GM12878 (cell line): ENCODE results near the gene CAPN15. TPM values are rescaled to one million over a fixed set of nuclear protein-coding genes. Genes with fewer than 3 reads are reported as not detected.

Experiments
- ATAC-seq: fragments of 200-7000 bp; cut with Tn5 transposase; 3 replicates; pipeline ENCODE4 v1.9.1; 2020; ENCODE audit warnings: mild to moderate bottlenecking, moderate library complexity
- BruUV-seq: library from RNA; stranded (reverse); fragments of 400-500 nt; replicated peaks from 2 replicates; lab custom pipeline; 2021; lab: Mats Ljungman, UMichigan
- CTCF ChIA-PET: fragments of 300-600 bp; sonication (Branson Sonifier 250); formaldehyde crosslinking; extraction: SDS; loops from one replicate; lab custom pipeline; 2021; ENCODE audit warnings: inconsistent platforms; lab: Yijun Ruan, JAX
- POLR2A ChIA-PET: fragments of 350-600 bp; formaldehyde crosslinking; extraction: SDS; loops from one replicate; lab custom pipeline; 2021; ENCODE audit warnings: inconsistent platforms; lab: Charles Lee
- RAD21 ChIA-PET: fragments of 300-600 bp; sonication (Branson Sonifier 250); formaldehyde crosslinking; loops from one replicate; lab custom pipeline; 2023; ENCODE audit warnings: antibody characterized with exemption; ENCODE audit not compliant: unreplicated experiment; lab: Charles Lee
- SMC1A ChIA-PET: fragments of 300-600 bp; sonication (Branson Sonifier 250); formaldehyde crosslinking; loops from one replicate; lab custom pipeline; 2023; ENCODE audit not compliant: unreplicated experiment, uncharacterized antibody; lab: Charles Lee
- DNase-seq: peaks from one replicate; pipeline ENCODE4 v3.0.0-alpha.2; 2011; ENCODE audit warnings: low read depth, low spot score
- FAIRE-seq: peaks from 3 replicates; lab custom pipeline; 2011; peaks lifted over from hg19 to GRCh38; lab: Jason Lieb, UNC
- H2AFZ ChIP-seq: 2 replicates; pipeline ENCODE4 v1.6.0; 2011; ENCODE audit warnings: low read depth, low read length, control low read depth; ENCODE audit not compliant: control insufficient read depth
- H3K27ac ChIP-seq: 2 replicates; pipeline ENCODE4 v1.5.1; 2011; ENCODE audit warnings: control low read depth; ENCODE audit not compliant: control insufficient read depth, insufficient read depth
- H3K27me3 ChIP-seq, 2 experiments: replicated peaks in 1 of 2; 2 replicates each; pipeline versions ENCODE4 v1.6.0 to v1.6.1; 2011; ENCODE audit warnings: low read length in 1 of 2; ENCODE audit not compliant: control insufficient read depth in 2 of 2, insufficient read depth in 2 of 2
- H3K36me3 ChIP-seq, 2 experiments: 2 replicates each; pipeline ENCODE4 v1.5.1; 2011; ENCODE audit warnings: low read length in 1 of 2; ENCODE audit not compliant: control insufficient read depth in 2 of 2, insufficient read depth in 2 of 2
- H3K4me1 ChIP-seq: 2 replicates; pipeline ENCODE4 v1.6.1; 2011; ENCODE audit warnings: mild to moderate bottlenecking, low read length, moderate library complexity, mixed read lengths; ENCODE audit not compliant: control insufficient read depth, insufficient read depth
- H3K4me2 ChIP-seq: 2 replicates; pipeline ENCODE4 v1.6.0; 2011; ENCODE audit warnings: control low read depth; ENCODE audit not compliant: control insufficient read depth, insufficient read depth
- H3K4me3 ChIP-seq: fragments of 200-600 bp; sonication (generic); 2 replicates; pipeline ENCODE4 v1.5.1; 2016
- H3K79me2 ChIP-seq: 2 replicates; pipeline ENCODE4 v1.6.0; 2011; ENCODE audit warnings: low read length; ENCODE audit not compliant: control insufficient read depth, insufficient read depth
- H3K9ac ChIP-seq: 2 replicates; pipeline ENCODE4 v1.8.0; 2011; ENCODE audit warnings: low read length, control low read depth, mixed read lengths; ENCODE audit not compliant: control insufficient read depth, insufficient read depth
- H3K9me3 ChIP-seq: replicated peaks from 3 replicates; pipeline ENCODE4 v1.5.1; 2011; ENCODE audit warnings: mild to moderate bottlenecking, low read length; ENCODE audit not compliant: control insufficient read depth, insufficient read depth
- H4K20me1 ChIP-seq: 2 replicates; pipeline ENCODE4 v1.6.0; 2011; ENCODE audit not compliant: control insufficient read depth, insufficient read depth
- BRCA1 ChIP-seq: IDR thresholded peaks from 2 replicates; pipeline ENCODE4 v1.6.1; 2011; ENCODE audit warnings: low read depth, low read length, improper control_type of control experiment
- CBFB ChIP-seq: IDR thresholded peaks from 2 replicates; pipeline ENCODE4 v1.6.1; 2016; ENCODE audit warnings: antibody characterized with exemption, low read depth
- CHD2 ChIP-seq: IDR thresholded peaks from 2 replicates; pipeline ENCODE4 v1.6.1; 2011; ENCODE audit warnings: low read depth, low read length, improper control_type of control experiment, borderline replicate concordance
- CREM ChIP-seq: IDR thresholded peaks from 2 replicates; pipeline ENCODE4 v1.6.1; 2014; ENCODE audit warnings: antibody characterized with exemption, low read depth
- ESRRA ChIP-seq: IDR thresholded peaks from 2 replicates; pipeline ENCODE4 v1.6.1; 2012; ENCODE audit warnings: mild to moderate bottlenecking, low read length, improper control_type of control experiment
- KDM1A ChIP-seq: fragments of 200-600 bp; sonication (generic); IDR thresholded peaks from 2 replicates; pipeline ENCODE4 v1.6.1; 2016; ENCODE audit warnings: borderline replicate concordance
- MTA3 ChIP-seq: IDR thresholded peaks from 2 replicates; pipeline ENCODE4 v1.6.1; 2012; ENCODE audit warnings: low read length, inconsistent platforms, borderline replicate concordance
- MYC ChIP-seq: IDR thresholded peaks from 2 replicates; pipeline ENCODE4 v1.6.1; 2011; ENCODE audit warnings: mild to moderate bottlenecking, low read length, moderate library complexity, inconsistent platforms; ENCODE audit not compliant: insufficient read depth, insufficient replicate concordance, insufficient read length, severe bottlenecking
- POU2F2 ChIP-seq: IDR thresholded peaks from 3 replicates; pipeline ENCODE4 v1.6.1; 2011; ENCODE audit warnings: low read depth, mild to moderate bottlenecking, low read length, borderline replicate concordance
- RELA ChIP-seq: fragments of 450-650 bp; IDR thresholded peaks from 2 replicates; pipeline ENCODE4 v1.8.0; 2014; ENCODE audit warnings: borderline replicate concordance; ENCODE audit not compliant: partially characterized antibody
- RUNX3 ChIP-seq: IDR thresholded peaks from 2 replicates; pipeline ENCODE4 v1.6.1; 2012; ENCODE audit warnings: low read length, inconsistent platforms
- SMAD1 ChIP-seq: fragments of 450-650 bp; IDR thresholded peaks from 2 replicates; pipeline ENCODE4 v1.6.1; 2018; ENCODE audit warnings: mild to moderate bottlenecking, low read depth; ENCODE audit not compliant: partially characterized antibody
- SMC3 ChIP-seq: IDR thresholded peaks from 2 replicates; pipeline ENCODE4 v1.6.1; 2011; ENCODE audit warnings: low read length, improper control_type of control experiment, borderline replicate concordance
- STAT3 ChIP-seq: IDR thresholded peaks from 2 replicates; pipeline ENCODE4 v1.6.1; 2011; ENCODE audit warnings: low read depth, low read length, improper control_type of control experiment
- SUPT20H ChIP-seq: IDR thresholded peaks from 2 replicates; pipeline ENCODE4 v1.6.1; 2011; ENCODE audit warnings: low read depth, mild to moderate bottlenecking, low read length, moderate library complexity, borderline replicate concordance; ENCODE audit not compliant: control insufficient read depth
- TCF12 ChIP-seq: IDR thresholded peaks from 2 replicates; pipeline ENCODE4 v1.6.1; 2011; ENCODE audit warnings: low read depth, mild to moderate bottlenecking, low read length
- ZNF207 ChIP-seq: fragments of 450-650 bp; IDR thresholded peaks from 2 replicates; pipeline ENCODE4 v1.6.1; 2014; ENCODE audit warnings: antibody characterized with exemption, mild to moderate bottlenecking, borderline replicate concordance
- WGBS: methylation state at CpG from one replicate; pipeline ENCODE4 v1.1.6; 2016; ENCODE audit warnings: low lambda C conversion rate; ENCODE audit not compliant: insufficient replicate concordance, insufficient coverage; ENCODE audit errors: missing lambda C conversion rate; 5-methylcytosine and 5-hydroxymethylcytosine counted together
- in situ Hi-C: fragments of 300-500 bp; cut with MboI; formaldehyde crosslinking; loops from 9 replicates; pipeline ENCODE4 v1.14.3; 2018; ENCODE audit warnings: mixed read lengths
- intact Hi-C: fragments of 100-400 bp; cut with micrococcal nuclease; formaldehyde crosslinking; loops from one replicate; pipeline ENCODE4 v1.14.2; 2022; ENCODE audit not compliant: unreplicated experiment
- polyA plus RNA-seq, 11 experiments: library from polyadenylated mRNA; depleted of rRNA in 4 of 11; unstranded in 6 of 11; stranded (reverse) in 5 of 11; fragments of >200 nt; fragmentation: Nextera tagmentation in 4 of 11; fragmentation: Illumina TruSeq in 1 of 11; extraction: Ambion mirVana in 4 of 11; extraction: Trizol in 1 of 11; gene quantifications; 1 replicate in 1 of 11; 2 replicates in 10 of 11; pipeline versions ENCODE4 v1.2.1 to v1.2.3, GENCODE V29; 2011 to 2016; ENCODE audit warnings: inconsistent platforms in 2 of 11, missing spikeins in 2 of 11, low read depth in 1 of 11
- total RNA-seq, 4 experiments: library from RNA; depleted of rRNA in 3 of 4; stranded (reverse); fragments of >200 nt in 3 of 4; fragmentation: Illumina TruSeq in 1 of 4; extraction: Trizol in 1 of 4; gene quantifications; 2 replicates each; pipeline versions ENCODE4 v1.2.1 to v1.2.3, GENCODE V29; 2013 to 2021
- TF ChIP-seq, protein P1 (sequence below): IDR thresholded peaks from 2 replicates; pipeline ENCODE4 v1.6.1; 2012; ENCODE audit warnings: low read length, inconsistent platforms
- TF ChIP-seq, protein P2 (sequence below): IDR thresholded peaks from 2 replicates; pipeline ENCODE4 v1.6.1; 2011; ENCODE audit warnings: borderline replicate concordance, low read depth, mild to moderate bottlenecking, moderate library complexity, mixed read lengths, low read length; ENCODE audit not compliant: insufficient read depth; ENCODE audit errors: extremely low read length
- TF ChIP-seq, protein P3 (sequence below): fragments of 450-650 bp; IDR thresholded peaks from 2 replicates; pipeline ENCODE4 v1.6.1; 2017; ENCODE audit warnings: borderline replicate concordance

CAPN15 gene
- total and polyA plus RNA-seq, 10 of the 15 experiments (the other 5 are each of a cell fraction or from before 2014, with no cell fraction given), result 0.40 to 78.5 (median 8.3) TPM

DNA sequence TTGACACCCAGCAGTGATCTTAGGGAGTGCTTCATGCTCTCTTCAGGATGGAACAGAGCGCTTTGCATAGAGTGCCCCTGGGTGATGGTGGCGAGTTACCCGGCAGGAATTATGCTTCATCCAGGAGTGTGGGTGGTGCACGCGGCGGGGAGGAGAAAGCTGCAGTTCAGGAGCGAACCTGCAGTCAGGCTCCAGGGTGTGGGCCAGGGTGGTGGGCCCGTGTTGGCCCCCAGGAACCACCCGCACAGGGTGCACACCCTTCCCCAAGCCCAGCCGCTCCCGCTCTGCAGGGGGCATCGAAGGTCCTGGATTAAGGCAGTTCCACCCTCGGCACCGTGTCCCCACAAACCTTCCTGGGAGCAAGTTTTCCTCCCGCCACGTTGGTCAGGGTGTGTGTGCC lies 66.3 kb downstream of the CAPN15 start:
- FAIRE-seq, result no peak

DNA sequence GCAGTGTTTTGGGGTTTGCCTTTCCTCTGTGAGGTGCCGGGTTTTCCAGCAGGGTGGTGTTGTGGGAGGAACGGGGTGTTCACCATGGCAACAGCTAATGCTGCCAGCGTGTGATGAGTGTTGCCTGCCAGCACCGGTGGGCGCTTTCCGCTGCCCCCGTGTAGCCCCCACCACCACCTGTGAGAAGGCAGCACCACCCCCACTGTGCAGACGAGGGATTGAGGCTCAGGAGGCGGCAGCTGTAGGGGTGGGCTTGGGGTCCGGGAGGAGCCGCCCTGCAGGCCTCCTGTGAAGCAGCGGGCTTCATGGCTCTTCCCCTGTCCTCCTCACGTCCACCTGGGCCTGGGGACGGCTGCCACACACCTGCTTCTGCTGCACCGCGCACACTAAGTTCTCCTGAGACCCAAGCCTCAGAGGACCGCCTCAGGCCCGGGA lies 67.6 kb downstream of the CAPN15 start:
- intact Hi-C loops, result no loop called here
- H3K4me3 ChIP-seq, result no peak overlapping the region
- BruUV-seq, result no TSS peak
- ChIA-PET CTCF (no interaction called here), RAD21 (no interaction called here), POLR2A (no interaction called here), SMC1A (no interaction called here)
- H3K4me1 ChIP-seq, result peaks cover 8% of the 10 kb centered on the region
- H3K36me3 ChIP-seq, result peaks cover 0 to 4% of the 10 kb centered on the region in 2 experiments; a peak in 2 of 4 replicates
- no peaks in the 10 kb centered on the region for H3K27me3 ChIP-seq
- no peak overlapping the region for H3K9ac ChIP-seq
- H3K9me3 ChIP-seq, result no peaks in the 10 kb centered on the region; the same call in 2 of the 3 replicates
- no peak overlapping the region for H3K27ac ChIP-seq
- ATAC-seq, result no peak
- H3K4me2 ChIP-seq, result no peak overlapping the region
- H3K79me2 ChIP-seq, result peaks cover 11% of the 10 kb centered on the region
- FAIRE-seq, result no peak
- in situ Hi-C loops, result no loop called here
- H4K20me1 ChIP-seq, result no peaks in the 10 kb centered on the region
- WGBS, result 86% methylated on average over 18 of the region's 18 CpGs
- no peak for DNase-seq
- H2AFZ ChIP-seq, result no peak overlapping the region
- TF ChIP-seq CBFB, result no peak
- no peak for TF ChIP-seq SMAD1
- TF ChIP-seq POU2F2, result no peak
- no peak for TF ChIP-seq CREM
- TF ChIP-seq, protein P1, sequence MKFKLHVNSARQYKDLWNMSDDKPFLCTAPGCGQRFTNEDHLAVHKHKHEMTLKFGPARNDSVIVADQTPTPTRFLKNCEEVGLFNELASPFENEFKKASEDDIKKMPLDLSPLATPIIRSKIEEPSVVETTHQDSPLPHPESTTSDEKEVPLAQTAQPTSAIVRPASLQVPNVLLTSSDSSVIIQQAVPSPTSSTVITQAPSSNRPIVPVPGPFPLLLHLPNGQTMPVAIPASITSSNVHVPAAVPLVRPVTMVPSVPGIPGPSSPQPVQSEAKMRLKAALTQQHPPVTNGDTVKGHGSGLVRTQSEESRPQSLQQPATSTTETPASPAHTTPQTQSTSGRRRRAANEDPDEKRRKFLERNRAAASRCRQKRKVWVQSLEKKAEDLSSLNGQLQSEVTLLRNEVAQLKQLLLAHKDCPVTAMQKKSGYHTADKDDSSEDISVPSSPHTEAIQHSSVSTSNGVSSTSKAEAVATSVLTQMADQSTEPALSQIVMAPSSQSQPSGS, result no peak
- no peak for TF ChIP-seq BRCA1
- TF ChIP-seq ESRRA, result no peak
- no peak for TF ChIP-seq ZNF207
- TF ChIP-seq, protein P2, sequence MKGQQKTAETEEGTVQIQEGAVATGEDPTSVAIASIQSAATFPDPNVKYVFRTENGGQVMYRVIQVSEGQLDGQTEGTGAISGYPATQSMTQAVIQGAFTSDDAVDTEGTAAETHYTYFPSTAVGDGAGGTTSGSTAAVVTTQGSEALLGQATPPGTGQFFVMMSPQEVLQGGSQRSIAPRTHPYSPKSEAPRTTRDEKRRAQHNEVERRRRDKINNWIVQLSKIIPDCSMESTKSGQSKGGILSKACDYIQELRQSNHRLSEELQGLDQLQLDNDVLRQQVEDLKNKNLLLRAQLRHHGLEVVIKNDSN, result no peak
- no peak for TF ChIP-seq MYC

More for the DNA sequence above, 66.3 kb downstream of the CAPN15 start:
- no peak for DNase-seq
- Histone ChIP-seq H4K20me1 (no peaks in the 10 kb centered on the region), H3K79me2 (peaks cover 11% of the 10 kb centered on the region), H3K4me2 (no peak overlapping the region), H3K27me3 (no peaks in the 10 kb centered on the region)
- RAD21 ChIA-PET, result no interaction called here
- ATAC-seq, result no peak
- intact Hi-C loops, result no loop called here
- no TSS peak for BruUV-seq
- TF ChIP-seq KDM1A (no peak), STAT3 (no peak), CHD2 (no peak), SUPT20H (no peak), TCF12 (no peak), SMC3 (no peak), RELA (no peak), RUNX3 (no peak), MTA3 (no peak)
- TF ChIP-seq, protein P3, sequence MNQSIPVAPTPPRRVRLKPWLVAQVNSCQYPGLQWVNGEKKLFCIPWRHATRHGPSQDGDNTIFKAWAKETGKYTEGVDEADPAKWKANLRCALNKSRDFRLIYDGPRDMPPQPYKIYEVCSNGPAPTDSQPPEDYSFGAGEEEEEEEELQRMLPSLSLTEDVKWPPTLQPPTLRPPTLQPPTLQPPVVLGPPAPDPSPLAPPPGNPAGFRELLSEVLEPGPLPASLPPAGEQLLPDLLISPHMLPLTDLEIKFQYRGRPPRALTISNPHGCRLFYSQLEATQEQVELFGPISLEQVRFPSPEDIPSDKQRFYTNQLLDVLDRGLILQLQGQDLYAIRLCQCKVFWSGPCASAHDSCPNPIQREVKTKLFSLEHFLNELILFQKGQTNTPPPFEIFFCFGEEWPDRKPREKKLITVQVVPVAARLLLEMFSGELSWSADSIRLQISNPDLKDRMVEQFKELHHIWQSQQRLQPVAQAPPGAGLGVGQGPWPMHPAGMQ, result no peak
- TF ChIP-seq, all 136 proteins: peak for 0
- CTCF ChIA-PET, result no interaction called here
- H3K4me1 ChIP-seq, result peaks cover 8% of the 10 kb centered on the region
- 72% methylated on average over 16 of the region's 16 CpGs for WGBS
- no peaks in the 10 kb centered on the region for H3K9me3 ChIP-seq
- POLR2A ChIA-PET, result no interaction called here
- H3K27ac ChIP-seq, result no peak overlapping the region
- in situ Hi-C loops, result no loop called here
- SMC1A ChIA-PET, result no interaction called here
- no peaks in the 10 kb centered on the region for H3K36me3 ChIP-seq
- H3K9ac ChIP-seq, result no peak overlapping the region
- H2AFZ ChIP-seq, result no peak overlapping the region
- H3K4me3 ChIP-seq, result no peak overlapping the region
